Breast epithelium (tissue), 4 donors: ENCODE results near the gene ATG9B. TPM values are rescaled to one million over a fixed set of nuclear protein-coding genes. Genes with fewer than 3 reads are reported as not detected.
"Not testable (repeated sequence)": the region's sequence is repeated elsewhere in the genome, so short reads cannot be mapped to it uniquely, and the experiment has no call there.

Experiments used
- DNase-seq, 2 donors: peaks; one replicate each; pipeline ENCODE4 v3.0.0-alpha.2; 2019; ENCODE audit warnings: low spot score in 2 of 2
- H3K27ac ChIP-seq, 2 donors: fragments of 200-600 bp; sonication (generic) in 1 of 2; one replicate each; pipeline ENCODE4 v1.5.1; 2016 to 2019; ENCODE audit warnings: mild to moderate bottlenecking in 1 of 2
- H3K27me3 ChIP-seq, 2 donors: fragments of 200-600 bp; sonication (generic) in 1 of 2; one replicate each; pipeline versions ENCODE4 v1.5.1 to v1.6.0; 2017 to 2019; ENCODE audit warnings: control low read depth in 1 of 2, mild to moderate bottlenecking in 1 of 2
- H3K36me3 ChIP-seq: fragments of 200-600 bp; one replicate; pipeline ENCODE4 v1.5.1; 2019
- H3K4me1 ChIP-seq, 2 donors: fragments of 200-600 bp; sonication (generic); one replicate each; pipeline ENCODE4 v1.5.1; 2016 to 2019; ENCODE audit warnings: control low read depth in 1 of 2
- H3K4me3 ChIP-seq, 3 donors: fragments of 200-600 bp; sonication (generic); 1 replicate in 2 of 3; 2 replicates in 1 of 3; pipeline ENCODE4 v1.5.1; 2016 to 2019; ENCODE audit warnings: mild to moderate bottlenecking in 3 of 3, moderate library complexity in 2 of 3
- H3K9me3 ChIP-seq, 2 donors: fragments of 200-600 bp; sonication (generic) in 1 of 2; one replicate each; pipeline ENCODE4 v1.5.1; 2016 to 2019; ENCODE audit warnings: control low read depth in 1 of 2
- CTCF ChIP-seq, 3 donors: fragments of 450-650 bp; IDR thresholded peaks; one replicate each; pipeline ENCODE4 v1.5.1; 2016 to 2017; ENCODE audit warnings: antibody characterized with exemption in 3 of 3, mild to moderate bottlenecking in 3 of 3, moderate library complexity in 3 of 3
- POLR2A ChIP-seq: fragments of 450-650 bp; IDR thresholded peaks from one replicate; pipeline ENCODE4 v1.6.1; 2016; ENCODE audit warnings: antibody characterized with exemption, mild to moderate bottlenecking, moderate library complexity
- POLR2AphosphoS5 ChIP-seq, 3 donors: sonication (generic); formaldehyde crosslinking; IDR thresholded peaks; one replicate each; pipeline ENCODE4 v1.6.1; 2017; ENCODE audit warnings: antibody characterized with exemption in 3 of 3
- intact Hi-C: fragments of 100-400 bp; cut with DNase I; formaldehyde crosslinking; loops from one replicate; pipeline ENCODE4 v1.15.1; 2023; ENCODE audit warnings: low total_unique reads
- total RNA-seq, 3 donors: library from RNA; depleted of rRNA; stranded (reverse); fragments of >200 nt; gene quantifications; one replicate each; pipeline ENCODE4 v1.1.0, GENCODE V29; 2016

The ATG9B gene
- total RNA-seq, 3 donors from 2014 or later, result 0.44 to 2.0 TPM; not detected in 1

GRCh38 chr7:151013356-151013732 lies 10.9 kb downstream of the ATG9B start:
- intact Hi-C loops, result loop anchor here (10.0 kb wide), 1 partner anchor 101 kb away; no protein-coding TSS in a partner anchor
- TF ChIP-seq POLR2AphosphoS5 (IDR thresholded peaks at IDR 0.05) (no peak), CTCF (IDR thresholded peaks at IDR 0.05) (no peak), POLR2A (no peak)
- H3K27ac ChIP-seq, result peak overlapping the region in 1 of 2 donors; percentile 14

GRCh38 chr7:151012911-151013347 lies 11.4 kb downstream of the ATG9B start:
- peaks cover 0 to 2% of the 10 kb centered on the region in 2 donors for H3K4me1 ChIP-seq
- H3K27me3 ChIP-seq, result peaks cover 2 to 59% of the 10 kb centered on the region in 2 donors
- H3K27ac ChIP-seq, result peak overlapping the region in 1 of 2 donors; percentile 14
- H3K4me3 ChIP-seq, result peak overlapping the region in 2 of 3 donors; percentile 47 to 67
- no peak for DNase-seq
- TF ChIP-seq POLR2AphosphoS5 (IDR thresholded peaks at IDR 0.05) (no peak), POLR2A (no peak), CTCF (IDR thresholded peaks at IDR 0.05) (peak in 2 of 3 donors; percentile 33 to 40)
- no peaks in the 10 kb centered on the region for H3K36me3 ChIP-seq
- intact Hi-C loops, result loop anchor here (10.0 kb wide), 1 partner anchor 102 kb away; no protein-coding TSS in a partner anchor
- no peaks in the 10 kb centered on the region for H3K9me3 ChIP-seq

More at GRCh38 chr7:151013356-151013732, 10.9 kb downstream of the ATG9B start:
- Histone ChIP-seq H3K4me1 (peaks cover 2 to 6% of the 10 kb centered on the region in 2 donors), H3K36me3 (no peaks in the 10 kb centered on the region), H3K9me3 (no peaks in the 10 kb centered on the region), H3K4me3 (peak overlapping the region; percentile 9 to 67 (median 47)), H3K27me3 (peaks cover 3 to 63% of the 10 kb centered on the region in 2 donors)
- no peak for DNase-seq

GRCh38 chr7:151012031-151012692 lies 12.1 kb downstream of the ATG9B start:
- Histone ChIP-seq H3K4me1 (no peaks in the 10 kb centered on the region), H3K9me3 (no peaks in the 10 kb centered on the region), H3K4me3 (no peak overlapping the region), H3K27me3 (peaks cover 2 to 52% of the 10 kb centered on the region in 2 donors), H3K36me3 (no peaks in the 10 kb centered on the region), H3K27ac (peak overlapping the region in 1 of 2 donors; percentile 0)
- no peak for DNase-seq
- TF ChIP-seq POLR2A (no peak), CTCF (IDR thresholded peaks at IDR 0.05) (no peak), POLR2AphosphoS5 (IDR thresholded peaks at IDR 0.05) (no peak)
- intact Hi-C loops, result loop anchor here (10.0 kb wide), 1 partner anchor 103 kb away; no protein-coding TSS in a partner anchor

- H3K27me3 ChIP-seq, result peaks cover 2 to 48% of the 10 kb centered on the region in 2 donors
- not testable (repeated sequence) for H3K27ac ChIP-seq, H3K4me1 ChIP-seq, H3K9me3 ChIP-seq, H3K36me3 ChIP-seq, H3K4me3 ChIP-seq, DNase-seq
- intact Hi-C loops, result loop anchor here (10.0 kb wide), 1 partner anchor 103 kb away; no protein-coding TSS in a partner anchor
Measured at GRCh38 chr7:151011616-151012015, 12.7 kb downstream of the ATG9B start.

- no peak overlapping the region for H3K4me3 ChIP-seq
- TF ChIP-seq POLR2AphosphoS5 (IDR thresholded peaks at IDR 0.05) (no peak), POLR2A (no peak), CTCF (IDR thresholded peaks at IDR 0.05) (no peak)
- no peak for DNase-seq
- H3K4me1 ChIP-seq, result no peaks in the 10 kb centered on the region
- intact Hi-C loops, result loop anchor here (10.0 kb wide), 1 partner anchor 104 kb away; no protein-coding TSS in a partner anchor
- no peaks in the 10 kb centered on the region for H3K9me3 ChIP-seq
- H3K27me3 ChIP-seq, result peaks cover 2 to 42% of the 10 kb centered on the region in 2 donors
- no peaks in the 10 kb centered on the region for H3K36me3 ChIP-seq
- H3K27ac ChIP-seq, result peak overlapping the region in 1 of 2 donors; percentile 32
Measured at GRCh38 chr7:151011097-151011409, 13.2 kb downstream of the ATG9B start.
